Measurements from ENCODE around the gene LAMB4.

The LAMB4 gene

DNA sequence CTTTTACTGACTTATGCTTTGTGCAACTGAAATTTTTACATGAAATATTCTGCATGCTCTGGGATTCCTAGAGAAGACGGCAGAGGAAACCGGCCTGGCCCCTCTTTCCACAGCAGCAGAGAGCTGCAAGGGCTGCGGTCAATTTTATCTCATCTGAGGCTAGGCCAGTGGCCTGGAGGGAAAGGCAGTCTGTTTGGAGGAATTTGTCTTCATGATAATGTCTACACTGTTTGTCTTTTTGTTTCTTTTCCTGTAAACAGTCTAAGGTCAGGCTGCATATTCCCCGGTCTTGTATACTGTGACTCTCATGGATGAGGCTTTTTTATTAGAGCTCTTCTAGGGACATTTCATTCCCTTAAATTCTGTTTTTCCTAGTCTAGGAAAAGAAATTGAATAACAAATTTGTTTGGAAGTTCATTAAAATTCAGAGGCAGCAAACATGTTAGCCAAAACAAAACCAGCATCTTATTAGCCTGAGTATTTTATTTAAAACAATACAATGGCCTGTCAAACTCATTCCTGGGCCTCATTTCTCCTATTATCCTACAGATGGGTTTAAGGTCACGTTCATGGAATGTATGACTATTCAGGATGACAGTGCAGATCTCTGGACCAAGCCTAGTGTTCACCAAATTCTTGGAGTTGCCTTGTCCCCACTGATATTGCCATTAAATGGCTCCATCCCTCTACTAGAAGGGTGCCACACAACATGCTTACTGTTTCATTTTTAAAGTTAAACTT, 26.4 kb downstream of the LAMB4 start:
- no peak for DNase-seq

DNA sequence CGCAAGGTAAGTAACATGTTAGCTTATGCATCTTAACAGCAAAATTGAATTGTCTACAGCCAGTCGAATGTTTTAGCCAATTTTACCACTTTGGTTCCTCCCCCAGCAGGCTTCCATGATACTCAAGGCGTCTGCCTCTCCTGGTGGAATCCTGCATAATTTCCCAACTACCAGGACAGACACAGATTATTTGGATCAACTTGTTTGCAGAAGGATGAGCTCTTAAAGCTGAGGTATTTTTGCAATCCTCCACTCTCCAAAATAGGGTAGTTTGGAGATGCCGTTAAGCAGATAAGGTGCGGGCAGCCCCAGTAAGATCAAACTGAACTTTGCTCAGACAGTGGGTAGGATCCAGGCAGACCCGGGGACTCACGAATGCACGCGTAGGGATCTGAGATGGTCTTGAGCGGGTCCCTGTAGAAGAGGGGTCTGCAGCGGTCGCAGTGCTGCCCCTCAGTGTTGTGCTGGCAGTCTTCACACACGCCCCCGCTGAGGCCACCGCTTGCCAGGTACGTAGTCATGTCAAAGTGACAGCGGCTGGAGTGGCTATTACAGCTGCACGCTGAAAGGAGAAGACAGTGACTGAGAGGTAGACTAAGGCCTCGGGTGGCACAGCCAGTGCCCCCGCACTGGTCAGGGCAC, 27.4 kb downstream of the LAMB4 start:
- DNase-seq = no peak

DNA sequence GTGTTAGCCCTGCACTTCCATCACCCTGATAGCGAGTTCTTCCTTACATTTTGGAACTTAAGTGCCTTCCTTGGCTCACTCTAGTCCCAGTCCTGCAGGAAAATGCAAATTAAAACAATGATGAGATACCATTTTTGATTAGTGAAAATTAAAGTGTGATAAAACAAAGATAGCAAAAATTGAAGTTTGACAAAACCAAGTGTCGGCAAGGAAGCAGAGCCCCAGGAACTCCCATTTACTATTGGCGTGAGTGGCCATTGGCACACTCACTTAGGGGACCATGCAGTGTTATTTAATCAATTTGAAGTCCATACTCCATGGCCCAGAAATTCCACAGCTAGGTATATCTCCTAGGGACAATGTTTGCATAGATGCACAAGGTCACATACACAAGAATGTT, 28.4 kb downstream of the LAMB4 start:
- no peak for DNase-seq

GRCh38 chr7:108099713-108100112, 30.4 kb downstream of the LAMB4 start:
- no peak for DNase-seq

DNA sequence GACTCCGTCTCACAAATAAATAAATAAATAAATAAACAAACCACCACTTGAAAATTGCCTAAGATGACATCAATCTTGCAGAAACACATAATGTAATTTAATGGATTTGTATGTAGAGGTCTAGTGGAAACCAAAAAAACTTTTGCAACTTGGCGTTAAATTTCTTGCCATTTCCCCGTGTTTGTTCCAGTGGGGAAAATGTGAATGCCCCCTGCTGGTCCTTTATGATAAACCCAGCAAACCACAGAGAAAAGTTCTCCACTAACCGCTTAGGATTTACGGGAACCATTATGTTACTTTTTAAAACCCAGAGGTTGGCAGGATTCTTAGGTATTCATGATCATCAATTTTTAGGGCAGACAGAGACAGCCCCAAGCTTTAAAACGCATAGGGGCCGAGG, 32.5 kb downstream of the LAMB4 start:
- DNase-seq = no peak

GRCh38 chr7:108096996-108097395, 33.2 kb downstream of the LAMB4 start:
- DNase-seq = no peak

DNA sequence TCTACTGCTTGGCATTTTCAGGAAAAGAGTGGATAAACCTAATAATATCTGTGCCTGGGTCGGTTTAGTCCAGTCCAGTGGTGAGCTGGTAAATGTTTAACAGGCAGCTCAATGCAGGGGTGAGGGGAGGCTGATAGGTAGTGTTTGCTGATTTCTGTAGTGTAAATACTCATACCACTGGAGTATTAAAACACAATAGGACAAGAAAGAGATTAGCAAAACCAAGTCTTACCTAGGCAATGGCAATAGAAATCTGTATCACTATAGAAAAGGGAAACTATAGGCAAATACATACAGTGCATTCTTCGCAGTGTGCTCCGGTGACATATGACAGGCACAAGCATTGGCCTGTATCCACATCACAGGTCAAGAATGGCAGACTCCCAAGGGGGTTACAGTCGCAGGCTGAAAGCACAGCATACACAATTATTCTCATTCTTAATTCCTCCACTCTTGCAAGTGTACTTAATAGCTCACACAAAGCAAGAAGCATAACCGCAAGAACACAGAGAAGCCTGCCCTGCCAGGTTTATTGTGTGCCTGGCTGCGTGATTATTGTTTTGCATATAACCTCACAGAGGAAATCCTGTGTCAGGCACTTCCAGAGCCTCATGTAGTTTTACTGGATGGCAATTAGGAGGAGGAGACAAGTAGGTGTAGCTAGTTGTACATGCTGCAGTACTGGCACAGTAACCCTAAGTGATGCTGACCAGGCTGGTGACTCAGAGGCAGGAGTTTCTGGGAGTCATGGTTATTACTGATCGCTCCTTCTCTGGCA, 35.0 kb downstream of the LAMB4 start:
- no peak for DNase-seq

- no peak for DNase-seq
These were observed 35.8 kb downstream of the LAMB4 start for GRCh38 chr7:108094346-108094745.

- DNase-seq = no peak
These were observed 36.3 kb downstream of the LAMB4 start for GRCh38 chr7:108093851-108094331.

- no peak for DNase-seq
These were observed 36.8 kb downstream of the LAMB4 start for GRCh38 chr7:108093341-108093740.

- DNase-seq = no peak
These were observed 38.7 kb downstream of the LAMB4 start for GRCh38 chr7:108091461-108091831.

GRCh38 chr7:108090791-108091460, 39.2 kb downstream of the LAMB4 start:
- DNase-seq = no peak

DNA sequence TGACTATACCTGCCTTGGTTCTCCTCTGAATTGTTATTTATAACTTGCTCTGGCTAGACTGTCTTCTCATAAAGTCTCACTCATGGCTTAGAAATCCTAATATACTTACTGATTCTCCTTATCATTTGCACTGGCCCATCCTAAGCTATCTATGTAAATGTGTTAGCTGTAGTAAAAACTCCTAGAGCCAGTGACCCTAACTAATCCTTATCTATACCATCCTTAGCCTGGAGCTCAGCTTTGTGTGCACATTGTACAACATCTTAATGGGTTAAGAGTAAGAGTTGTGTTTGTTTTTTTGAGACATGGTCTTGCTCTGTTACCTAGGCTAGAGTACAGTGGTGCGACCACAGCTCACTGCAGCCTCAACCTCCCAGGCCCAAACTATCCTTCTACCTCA, 40.8 kb downstream of the LAMB4 start:
- DNase-seq = no peak

GRCh38 chr7:108088729-108089128, 41.4 kb downstream of the LAMB4 start:
- DNase-seq = no peak

DNA sequence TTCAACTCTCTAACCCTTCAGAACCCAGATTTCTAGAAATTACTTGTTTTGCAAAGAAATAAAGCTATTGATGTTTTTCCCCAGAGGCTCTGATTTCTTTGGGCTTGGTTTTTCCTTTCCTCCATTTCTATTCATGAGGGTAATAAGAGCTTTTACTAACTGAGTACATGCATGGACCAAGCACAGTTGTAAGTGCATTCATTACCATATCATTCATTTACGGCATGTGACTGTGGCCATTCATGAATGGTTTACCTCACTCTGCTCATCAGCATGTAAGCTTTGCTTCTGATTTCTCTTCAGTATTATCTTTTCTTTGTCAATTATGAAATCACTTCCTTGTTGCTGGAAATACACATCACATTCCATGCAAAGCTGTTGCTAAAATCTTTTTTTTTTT, 42.4 kb downstream of the LAMB4 start:
- no peak for DNase-seq

DNA sequence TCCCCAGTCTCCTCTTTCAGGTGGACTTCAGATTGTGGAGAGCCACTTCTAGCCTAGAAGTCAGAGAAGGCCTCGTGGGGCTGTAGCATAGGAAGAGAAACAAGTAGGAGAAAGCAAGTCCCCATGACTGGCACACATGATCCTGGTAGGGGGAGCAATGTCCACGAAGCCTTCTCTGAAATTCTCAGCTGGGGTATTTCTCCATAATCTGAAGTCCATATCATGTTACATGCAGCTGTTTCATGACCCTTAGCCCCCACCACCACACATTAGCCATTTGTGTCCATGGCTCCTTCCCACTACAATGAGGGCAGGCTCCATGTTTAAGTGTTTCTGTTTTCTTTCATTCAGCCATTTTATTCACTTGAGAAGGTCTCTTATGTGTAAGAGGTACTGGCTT, 43.2 kb downstream of the LAMB4 start:
- DNase-seq = no peak

GRCh38 chr7:108086546-108086945, 43.6 kb downstream of the LAMB4 start:
- no peak for DNase-seq

DNA sequence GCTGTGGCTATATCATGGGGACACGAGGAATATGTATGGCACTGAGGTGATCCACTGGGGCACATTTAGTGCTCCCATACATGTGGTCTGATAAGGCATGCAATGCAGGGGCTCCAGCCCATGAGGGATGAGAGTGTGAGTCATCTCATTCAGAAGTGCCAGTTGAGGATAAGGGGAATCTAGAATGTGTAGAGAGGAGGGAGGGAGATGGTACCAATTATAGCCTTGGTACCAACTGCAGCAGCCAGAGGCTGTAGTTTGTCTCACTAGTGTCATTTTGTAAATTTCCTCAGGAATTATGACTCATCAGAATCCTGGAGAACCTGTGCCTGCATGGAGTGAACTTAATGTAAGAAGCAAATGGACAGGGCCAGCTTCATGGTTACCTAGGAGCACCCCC, 46.2 kb downstream of the LAMB4 start:
- no peak for DNase-seq

DNA sequence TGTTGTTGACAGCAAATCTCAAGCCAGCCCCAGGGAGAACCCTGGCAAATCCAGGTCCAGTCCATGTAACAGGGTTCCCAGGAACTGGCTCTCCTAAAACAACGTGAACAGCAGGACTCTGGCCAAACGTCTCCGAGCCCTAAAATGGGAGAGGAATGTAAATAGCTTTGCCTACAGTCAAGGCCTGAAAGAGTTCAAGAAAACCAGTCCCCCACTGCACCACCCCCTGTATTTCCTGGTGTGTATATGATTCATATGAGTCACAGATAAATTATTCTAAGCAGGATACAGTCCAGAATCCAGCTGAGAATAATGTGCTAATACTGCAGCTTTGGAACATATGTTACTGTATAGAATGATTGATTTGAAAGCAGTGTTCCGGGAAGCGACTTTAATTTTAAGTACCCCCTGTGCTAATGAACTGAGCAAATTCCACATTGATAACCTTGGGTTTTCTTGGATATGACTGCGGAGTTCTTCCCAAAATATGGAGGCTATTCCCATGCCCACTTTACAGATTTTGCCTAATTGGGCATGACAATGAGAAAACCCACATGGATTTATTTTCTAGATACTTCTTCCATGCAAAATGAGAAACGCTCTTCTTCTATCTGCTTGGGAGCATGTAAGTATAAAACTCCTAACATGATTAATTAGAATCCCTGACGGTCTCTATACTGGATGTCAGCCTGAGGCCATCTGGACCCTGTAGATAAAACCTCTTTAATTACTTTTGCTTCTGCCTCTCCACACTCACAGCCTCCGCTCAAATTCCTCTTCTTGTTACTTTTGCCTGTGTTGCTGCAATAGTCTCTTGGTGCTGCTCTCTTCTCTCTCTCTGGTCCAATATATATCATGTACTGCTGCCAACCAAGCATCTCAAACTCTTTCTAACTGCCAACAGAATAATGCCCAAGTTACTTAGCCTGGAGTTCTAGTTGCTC, 50.2 kb downstream of the LAMB4 start:
- DNase-seq = no peak

GRCh38 chr7:108079276-108079647, 50.9 kb downstream of the LAMB4 start:
- DNase-seq = no peak

- no peak for DNase-seq
These were observed 51.5 kb downstream of the LAMB4 start for GRCh38 chr7:108078691-108079090.

DNA sequence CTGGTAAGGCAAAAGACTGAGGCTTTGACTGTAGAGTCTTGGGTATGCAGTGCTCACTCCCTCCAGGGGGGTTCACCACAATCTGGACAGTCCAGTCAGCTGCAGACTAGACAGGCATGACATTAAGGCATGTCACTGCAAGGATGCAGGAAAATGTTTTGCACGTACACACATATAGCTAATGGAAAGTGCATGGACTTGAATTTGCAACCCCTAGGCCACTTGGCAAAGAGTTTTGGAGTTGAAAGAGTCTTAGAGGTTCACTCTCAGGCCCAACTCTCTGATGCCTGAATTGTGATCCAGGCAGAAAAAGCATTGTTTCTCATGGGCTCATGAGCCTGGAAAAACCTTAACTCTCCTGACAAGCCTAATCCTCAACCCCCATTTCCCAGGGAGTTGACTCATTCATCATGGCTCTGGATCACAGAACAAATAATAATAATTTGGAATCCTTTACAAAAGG, 51.9 kb downstream of the LAMB4 start:
- no peak for DNase-seq
